Measurements from ENCODE around the gene ARSB. TPM values are rescaled to one million over a fixed set of nuclear protein-coding genes. Genes with fewer than 3 reads are reported as not detected.

ARSB gene
- total RNA-seq, 1 donor from 2014 or later, result 21.4 TPM

DNA sequence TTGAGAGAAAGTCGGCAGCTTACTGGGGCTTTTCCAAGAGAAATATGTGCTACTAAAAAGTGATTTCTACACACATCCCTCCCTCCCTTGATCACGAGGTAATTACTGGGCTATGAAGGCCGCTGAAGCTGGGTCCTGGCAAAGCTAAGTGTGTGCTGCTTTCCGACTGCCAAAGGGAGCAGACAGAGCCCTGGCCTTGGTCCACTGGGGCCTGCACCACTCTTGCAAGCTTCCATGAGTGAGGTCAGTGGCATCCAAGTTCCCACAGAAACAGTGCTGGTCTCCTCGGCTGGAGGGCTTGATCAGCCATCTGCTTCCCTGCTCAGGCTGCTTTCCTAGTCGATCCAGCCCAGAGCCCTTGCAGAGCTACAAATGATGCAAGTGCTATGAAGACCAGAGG, 181.8 kb downstream of the ARSB start:
- Mint-ChIP-seq H3K27ac (no peak overlapping the region), H3K36me3 (peaks cover 16% of the 10 kb centered on the region), H3K9me3 (peaks cover 11% of the 10 kb centered on the region), H3K4me3 (no peak overlapping the region), H3K27me3 (ENCODE audit: low read depth) (no peaks in the 10 kb centered on the region), H3K4me1 (peaks cover 19% of the 10 kb centered on the region)
- DNase-seq (ENCODE audit: low spot score in 2 of 2, unreplicated experiment in 2 of 2), result no peak
- TF ChIP-seq, protein P1, sequence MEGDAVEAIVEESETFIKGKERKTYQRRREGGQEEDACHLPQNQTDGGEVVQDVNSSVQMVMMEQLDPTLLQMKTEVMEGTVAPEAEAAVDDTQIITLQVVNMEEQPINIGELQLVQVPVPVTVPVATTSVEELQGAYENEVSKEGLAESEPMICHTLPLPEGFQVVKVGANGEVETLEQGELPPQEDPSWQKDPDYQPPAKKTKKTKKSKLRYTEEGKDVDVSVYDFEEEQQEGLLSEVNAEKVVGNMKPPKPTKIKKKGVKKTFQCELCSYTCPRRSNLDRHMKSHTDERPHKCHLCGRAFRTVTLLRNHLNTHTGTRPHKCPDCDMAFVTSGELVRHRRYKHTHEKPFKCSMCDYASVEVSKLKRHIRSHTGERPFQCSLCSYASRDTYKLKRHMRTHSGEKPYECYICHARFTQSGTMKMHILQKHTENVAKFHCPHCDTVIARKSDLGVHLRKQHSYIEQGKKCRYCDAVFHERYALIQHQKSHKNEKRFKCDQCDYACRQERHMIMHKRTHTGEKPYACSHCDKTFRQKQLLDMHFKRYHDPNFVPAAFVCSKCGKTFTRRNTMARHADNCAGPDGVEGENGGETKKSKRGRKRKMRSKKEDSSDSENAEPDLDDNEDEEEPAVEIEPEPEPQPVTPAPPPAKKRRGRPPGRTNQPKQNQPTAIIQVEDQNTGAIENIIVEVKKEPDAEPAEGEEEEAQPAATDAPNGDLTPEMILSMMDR (IDR thresholded peaks at IDR 0.05; ENCODE audit: unreplicated experiment), result no peak

DNA sequence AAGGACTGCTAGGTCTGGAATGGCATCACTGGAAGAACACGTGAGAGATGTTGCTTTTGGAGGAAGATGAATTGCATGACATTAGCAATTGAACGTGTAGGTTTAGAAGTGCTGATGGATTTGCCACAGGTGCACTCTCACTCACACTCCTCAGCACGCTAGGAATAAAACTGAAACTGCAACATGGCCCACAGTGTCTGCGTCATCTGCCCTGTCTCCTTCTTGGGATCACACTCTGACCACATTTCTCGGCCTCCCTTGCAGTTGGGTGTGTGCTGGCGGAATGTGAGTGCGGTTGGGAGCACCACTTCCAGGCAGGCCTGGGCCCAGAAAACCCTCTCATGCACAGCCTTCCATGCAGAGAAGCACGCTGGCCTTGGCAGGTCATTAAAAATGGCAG, 183.7 kb downstream of the ARSB start:
- Mint-ChIP-seq H3K27ac (no peak overlapping the region), H3K9me3 (peaks cover 11% of the 10 kb centered on the region), H3K4me1 (peaks cover 27% of the 10 kb centered on the region), H3K4me3 (no peak overlapping the region), H3K36me3 (peaks cover 16% of the 10 kb centered on the region), H3K27me3 (ENCODE audit: low read depth) (no peaks in the 10 kb centered on the region)
- no peak for DNase-seq (ENCODE audit: low spot score in 2 of 2, unreplicated experiment in 2 of 2)
- TF ChIP-seq, protein P1 (IDR thresholded peaks at IDR 0.05; ENCODE audit: unreplicated experiment), result no peak

DNA sequence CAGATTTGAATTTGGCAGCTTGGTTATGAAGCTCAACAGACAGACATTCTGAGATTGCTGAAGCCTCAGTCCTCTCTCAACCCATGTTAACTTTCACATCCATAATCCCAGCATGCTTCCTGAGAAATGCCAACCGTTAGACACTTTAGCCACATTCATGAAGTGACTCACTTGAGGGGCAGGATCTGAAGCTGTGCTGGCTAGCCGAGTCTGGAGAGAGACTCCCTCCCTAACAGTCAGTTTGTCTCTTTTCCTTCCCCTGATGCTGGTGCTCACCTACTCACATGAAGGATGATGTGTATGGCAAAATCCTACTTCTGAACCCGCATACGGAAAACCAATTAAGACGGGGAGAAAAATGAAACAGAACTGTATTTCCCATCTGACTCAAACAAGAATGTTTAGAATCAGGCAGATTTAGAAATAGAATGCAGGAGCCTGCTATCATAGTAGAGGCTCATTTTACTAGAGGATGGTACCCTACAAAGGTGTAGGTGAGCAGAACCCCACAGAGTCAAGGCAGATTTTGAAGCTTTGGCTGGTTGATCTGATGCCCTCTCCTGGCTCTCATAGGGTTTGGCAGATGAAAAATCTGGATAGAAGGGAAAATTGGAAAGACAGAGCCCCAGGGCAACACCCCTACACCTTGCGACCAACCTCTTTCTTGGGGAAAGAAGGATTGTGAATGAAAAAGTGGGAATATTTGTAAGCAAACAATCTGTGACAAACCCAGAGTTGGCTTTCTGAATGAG, 185.7 kb downstream of the ARSB start:
- Mint-ChIP-seq H3K27ac (no peak overlapping the region), H3K36me3 (peaks cover 16% of the 10 kb centered on the region), H3K27me3 (ENCODE audit: low read depth) (no peaks in the 10 kb centered on the region), H3K9me3 (peaks cover 11% of the 10 kb centered on the region), H3K4me3 (no peak overlapping the region), H3K4me1 (peaks cover 36% of the 10 kb centered on the region)
- DNase-seq (ENCODE audit: low spot score in 2 of 2, unreplicated experiment in 2 of 2), result no peak
- TF ChIP-seq, protein P1 (IDR thresholded peaks at IDR 0.05; ENCODE audit: unreplicated experiment), result no peak

DNA sequence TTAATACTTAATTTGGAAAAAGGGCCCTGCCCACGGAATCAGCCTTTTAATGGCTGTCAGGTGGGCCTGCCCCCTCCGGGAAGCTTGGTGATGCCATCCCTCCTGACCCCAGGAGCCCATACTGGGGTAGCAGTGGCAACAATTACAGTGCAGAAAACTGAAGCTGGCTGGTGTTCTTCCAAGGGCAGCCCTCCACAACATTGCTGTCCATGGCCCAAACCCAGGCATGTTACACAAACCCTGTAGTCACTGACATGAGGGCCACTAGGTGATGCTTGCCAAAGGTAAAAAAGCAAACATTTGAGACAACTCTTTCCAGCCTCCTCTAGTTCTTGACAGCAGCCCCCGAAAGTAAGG, 186.5 kb downstream of the ARSB start:
- peaks cover 16% of the 10 kb centered on the region for H3K36me3 Mint-ChIP-seq
- H3K27ac Mint-ChIP-seq, result no peak overlapping the region
- peaks cover 41% of the 10 kb centered on the region for H3K4me1 Mint-ChIP-seq
- no peaks in the 10 kb centered on the region for H3K27me3 Mint-ChIP-seq (ENCODE audit: low read depth)
- peaks cover 11% of the 10 kb centered on the region for H3K9me3 Mint-ChIP-seq
- TF ChIP-seq, protein P1 (IDR thresholded peaks at IDR 0.05; ENCODE audit: unreplicated experiment), result no peak
- no peak overlapping the region for H3K4me3 Mint-ChIP-seq
- no peak for DNase-seq (ENCODE audit: low spot score in 2 of 2, unreplicated experiment in 2 of 2)

DNA sequence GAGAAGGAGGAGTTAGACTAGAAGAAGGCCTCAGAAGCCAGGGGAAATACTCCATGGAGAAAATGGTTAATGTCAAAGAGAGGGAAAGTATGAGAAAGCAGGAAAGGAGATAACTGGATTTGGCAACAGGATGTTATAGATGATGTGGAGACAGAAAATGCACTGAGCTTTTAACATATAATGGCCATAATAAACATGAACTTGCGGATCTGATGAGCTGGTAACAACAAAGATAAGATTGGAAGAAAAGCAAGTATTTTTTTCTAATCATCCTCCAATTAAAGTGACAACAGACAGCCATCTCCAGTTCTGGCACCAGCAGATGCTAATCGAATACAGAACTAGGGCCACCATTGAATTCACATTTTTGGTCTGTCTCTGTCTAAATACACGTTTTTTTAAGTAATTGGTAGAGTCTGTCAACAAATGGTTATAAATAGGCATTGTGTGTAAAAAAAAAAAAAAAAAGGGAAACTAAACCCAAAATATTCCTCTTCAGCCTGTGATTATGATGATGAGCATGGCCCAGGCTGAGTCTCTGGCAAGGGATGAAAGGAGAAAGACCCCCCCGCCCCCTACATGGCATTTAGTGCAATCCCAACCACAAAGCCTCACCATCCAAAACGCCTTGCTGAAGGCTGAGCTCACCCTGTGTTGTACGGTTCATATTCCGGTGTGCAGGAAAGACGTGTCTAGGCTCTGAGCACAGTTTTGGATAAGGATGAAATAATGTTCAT, 187.0 kb downstream of the ARSB start:
- TF ChIP-seq, protein P1 (IDR thresholded peaks at IDR 0.05; ENCODE audit: unreplicated experiment), result no peak
- DNase-seq (ENCODE audit: low spot score in 2 of 2, unreplicated experiment in 2 of 2), result no peak
- Mint-ChIP-seq H3K9me3 (peaks cover 11% of the 10 kb centered on the region), H3K4me1 (peaks cover 47% of the 10 kb centered on the region), H3K27me3 (ENCODE audit: low read depth) (no peaks in the 10 kb centered on the region), H3K36me3 (peaks cover 16% of the 10 kb centered on the region), H3K4me3 (no peak overlapping the region), H3K27ac (peak overlapping the region; percentile 2)
